Muscle of arm (tissue), 12 donors: Measurements from ENCODE around the gene TRABD. TPM values are rescaled to one million over a fixed set of nuclear protein-coding genes. Genes with fewer than 3 reads are reported as not detected.
"Not testable (repeated sequence)": the region's sequence is repeated elsewhere in the genome, so short reads cannot be mapped to it uniquely, and the experiment has no call there.

Source experiments
- DNase-seq: peaks from one replicate; pipeline ENCODE4 v3.0.0-alpha.2; 2013
- polyA plus RNA-seq, 12 donors: library from polyadenylated mRNA; unstranded; fragments of 120-200 nt; gene quantifications; one replicate each; pipeline ENCODE4 v1.2.1, GENCODE V29; 2013; ENCODE audit not compliant: insufficient read length in 12 of 12

TRABD gene
- polyA plus RNA-seq, 12 donors, result 13.4 to 21.8 (median 15.0) TPM; not detected in 1

DNA sequence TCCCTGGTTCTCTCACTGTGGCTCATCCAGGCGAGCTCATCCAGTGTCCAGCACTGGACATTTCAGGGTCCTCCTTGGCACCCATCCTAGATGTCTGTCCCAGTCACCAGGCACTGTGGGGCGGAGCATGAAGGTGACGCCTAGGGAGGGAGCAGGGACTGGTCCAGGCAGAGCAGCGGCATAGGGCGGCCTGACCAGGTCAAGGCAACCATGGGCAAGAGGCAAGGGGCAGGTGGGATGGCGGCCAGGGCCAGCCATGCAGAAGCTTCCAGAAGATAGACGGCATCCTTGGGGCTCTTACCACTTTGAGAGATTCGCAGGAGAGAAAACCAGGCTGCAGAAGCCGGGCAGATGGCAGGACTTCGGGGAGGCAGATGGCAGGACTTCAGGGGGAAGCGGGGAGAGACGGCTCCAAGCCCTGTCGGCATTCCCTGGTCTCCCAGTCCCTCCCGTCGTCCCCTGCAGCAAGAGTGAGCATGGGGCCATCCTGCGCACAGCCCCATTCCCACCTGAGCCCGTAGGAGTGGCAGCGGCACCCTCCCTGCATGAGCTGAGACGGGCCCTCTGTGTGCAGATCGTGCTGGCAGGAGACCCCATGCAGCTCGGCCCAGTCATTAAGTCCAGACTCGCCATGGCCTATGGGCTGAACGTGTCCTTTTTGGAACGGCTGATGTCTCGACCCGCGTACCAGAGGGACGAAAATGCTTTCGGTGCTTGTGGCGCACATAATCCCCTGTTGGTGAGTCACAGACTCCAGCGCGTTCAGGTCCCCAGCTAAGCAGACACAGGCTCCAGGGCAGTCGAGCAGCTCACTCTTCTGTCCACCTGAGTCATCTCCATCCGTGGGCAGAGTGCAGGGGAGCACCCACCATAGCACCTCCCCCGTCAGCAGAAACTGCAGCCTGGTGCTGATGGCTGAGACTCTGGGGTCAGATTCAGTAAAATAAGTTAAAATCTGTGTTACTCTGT is 35.3 kb upstream of the TRABD start:
- DNase-seq, result no peak

GRCh38 chr22:50151571-50152537 is 33.9 kb upstream of the TRABD start:
- no peak for DNase-seq

- DNase-seq, result no peak
Measured at GRCh38 chr22:50153056-50153755, 32.5 kb upstream of the TRABD start.

DNA sequence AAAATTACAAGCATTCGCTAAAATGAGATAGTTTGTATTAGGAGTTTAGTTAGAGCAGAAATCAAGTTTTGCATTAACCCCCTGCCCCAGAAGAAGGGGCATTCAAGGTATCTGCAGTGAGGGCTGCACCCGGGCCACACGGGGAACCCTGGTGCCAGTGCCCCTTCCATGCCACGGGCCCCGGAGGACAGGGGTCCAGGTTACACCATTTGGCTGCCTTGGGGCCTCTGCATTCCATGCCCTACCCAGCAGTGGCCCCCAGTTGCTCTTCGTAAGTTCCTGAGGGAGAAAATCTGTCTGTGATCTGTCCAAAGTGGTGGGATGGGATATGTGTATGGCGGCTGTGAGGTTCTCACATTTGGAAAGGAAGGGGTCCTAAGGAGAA is 32.0 kb upstream of the TRABD start:
- no peak for DNase-seq

DNA sequence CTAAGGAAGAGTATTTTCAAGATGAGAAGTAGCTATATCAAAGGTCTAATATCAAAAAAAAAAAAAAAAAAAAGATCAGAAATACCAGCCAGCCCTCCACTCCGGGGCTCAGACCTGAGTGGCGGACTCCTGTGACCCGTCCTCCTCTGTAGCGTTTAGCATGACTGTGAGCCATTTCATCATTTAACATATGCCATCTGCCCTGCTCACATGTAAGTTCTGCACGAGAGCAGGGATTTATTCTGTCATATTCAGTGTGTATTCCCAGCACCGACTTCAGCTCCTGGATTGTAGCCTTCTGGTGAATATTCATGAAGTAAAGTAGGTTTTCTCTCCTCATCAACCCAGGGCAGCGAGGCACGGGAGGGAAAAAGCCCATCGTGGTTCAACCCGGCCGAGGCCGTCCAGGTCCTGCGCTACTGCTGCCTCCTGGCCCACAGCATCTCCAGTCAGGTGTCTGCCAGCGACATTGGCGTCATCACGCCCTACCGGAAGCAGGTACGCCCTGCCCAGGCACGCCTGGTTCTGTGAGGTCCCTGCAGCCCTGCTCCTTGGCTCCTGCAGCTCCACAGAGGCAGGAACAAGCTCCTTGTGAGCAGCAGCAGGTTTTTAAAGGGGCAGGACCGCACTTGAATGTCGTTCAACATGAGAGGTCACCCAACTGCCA is 27.9 kb upstream of the TRABD start:
- DNase-seq, result no peak

DNA sequence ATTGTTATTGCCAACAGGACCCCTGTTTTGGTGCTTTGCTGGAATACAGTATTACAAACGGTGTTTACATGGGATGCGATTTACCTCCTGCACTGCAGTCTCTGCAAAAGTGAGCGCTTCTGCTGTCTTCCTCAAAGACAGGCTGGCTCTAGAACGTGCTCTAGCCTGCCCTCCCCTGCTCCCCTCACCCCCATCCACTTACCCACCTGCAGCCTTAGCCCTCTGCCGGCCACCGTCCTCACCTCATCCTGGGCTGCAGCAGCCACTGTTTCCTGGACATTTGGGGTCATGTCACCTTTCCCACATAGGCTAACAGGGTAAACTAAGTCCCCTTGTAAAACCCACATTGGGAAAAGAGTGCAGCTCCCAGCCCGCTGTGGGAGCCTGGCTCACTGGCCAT is 24.8 kb upstream of the TRABD start:
- DNase-seq, result no peak

DNA sequence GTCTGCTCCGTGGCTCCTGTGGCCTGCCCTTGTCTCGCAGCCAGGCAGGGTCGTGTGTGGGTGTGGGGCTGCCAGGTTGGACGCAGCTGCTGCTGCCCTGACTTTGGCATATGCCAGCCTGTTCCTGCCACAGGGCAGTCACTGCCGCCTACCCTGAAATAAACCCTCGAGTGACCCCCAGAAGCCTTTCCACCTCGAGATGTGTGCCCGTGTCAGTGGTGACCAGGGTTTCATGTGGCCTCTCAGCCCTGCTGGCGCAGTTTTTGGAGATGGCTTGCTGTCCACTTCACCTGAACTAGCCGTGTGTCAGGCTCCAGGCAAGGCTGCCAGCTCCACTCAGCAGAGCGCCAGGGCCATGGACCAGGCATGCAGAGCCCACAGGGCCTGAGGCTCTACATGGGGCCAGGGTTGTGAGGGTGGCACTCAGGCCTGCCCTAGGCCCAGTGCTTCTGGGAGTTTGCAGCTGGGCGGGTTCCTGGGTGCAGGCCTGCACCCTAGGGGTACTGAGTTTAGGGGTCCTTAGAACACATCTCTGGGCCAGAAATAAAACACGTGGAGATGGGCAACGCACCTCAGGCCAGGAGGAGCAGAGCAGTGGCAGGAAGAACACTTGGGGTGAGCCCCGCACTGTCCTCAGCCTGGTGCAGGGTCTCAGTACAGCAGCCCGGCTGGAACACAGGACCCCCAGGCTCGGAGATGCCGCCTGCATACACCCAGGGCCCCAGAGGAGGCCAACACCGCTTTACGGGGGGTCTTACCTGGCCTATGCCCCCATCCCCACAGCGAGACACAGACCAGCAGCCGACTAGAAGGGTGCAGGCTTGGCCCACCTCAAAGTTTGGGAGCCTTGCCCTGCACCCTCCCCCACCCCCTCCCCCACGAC is 24.0 kb upstream of the TRABD start:
- no peak for DNase-seq

- no peak for DNase-seq
Measured at GRCh38 chr22:50162391-50162956, 23.2 kb upstream of the TRABD start.

GRCh38 chr22:50165436-50166123 is 20.1 kb upstream of the TRABD start:
- no peak for DNase-seq

- DNase-seq, result no peak
Measured at GRCh38 chr22:50167689-50168489, 17.8 kb upstream of the TRABD start.

- DNase-seq, result not testable (repeated sequence)
Measured at GRCh38 chr22:50168490-50169180, 17.1 kb upstream of the TRABD start.

DNA sequence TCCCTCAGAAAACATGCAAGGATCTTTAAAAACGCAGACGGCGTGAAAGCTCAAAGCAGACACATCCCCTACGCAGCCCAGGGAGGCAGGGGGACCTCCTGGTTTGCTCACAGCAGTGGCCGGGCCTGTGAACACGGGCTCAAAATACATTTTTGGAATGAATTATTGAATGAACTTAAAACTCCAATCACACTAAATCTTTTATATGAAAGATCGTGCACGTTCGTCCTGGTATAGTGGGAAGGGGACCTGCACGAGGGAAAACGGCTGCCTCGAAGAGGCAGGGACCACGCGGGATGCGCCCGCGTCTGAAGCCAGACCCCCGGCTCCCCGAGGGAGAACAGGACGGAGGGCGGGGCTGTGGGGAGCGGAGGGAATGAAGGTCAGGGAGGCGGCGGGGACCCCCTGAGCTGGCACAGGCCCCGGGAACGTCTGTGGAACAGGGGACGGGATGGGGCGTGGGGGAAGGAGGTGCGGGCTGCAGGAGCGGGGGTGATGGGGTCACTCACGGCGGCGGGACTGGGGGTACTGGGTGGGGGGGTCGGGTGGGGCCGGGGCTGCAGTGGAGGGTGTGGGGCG is 16.4 kb upstream of the TRABD start:
- DNase-seq, result no peak

- DNase-seq, result no peak
Measured at GRCh38 chr22:50169774-50170341, 15.9 kb upstream of the TRABD start.

DNA sequence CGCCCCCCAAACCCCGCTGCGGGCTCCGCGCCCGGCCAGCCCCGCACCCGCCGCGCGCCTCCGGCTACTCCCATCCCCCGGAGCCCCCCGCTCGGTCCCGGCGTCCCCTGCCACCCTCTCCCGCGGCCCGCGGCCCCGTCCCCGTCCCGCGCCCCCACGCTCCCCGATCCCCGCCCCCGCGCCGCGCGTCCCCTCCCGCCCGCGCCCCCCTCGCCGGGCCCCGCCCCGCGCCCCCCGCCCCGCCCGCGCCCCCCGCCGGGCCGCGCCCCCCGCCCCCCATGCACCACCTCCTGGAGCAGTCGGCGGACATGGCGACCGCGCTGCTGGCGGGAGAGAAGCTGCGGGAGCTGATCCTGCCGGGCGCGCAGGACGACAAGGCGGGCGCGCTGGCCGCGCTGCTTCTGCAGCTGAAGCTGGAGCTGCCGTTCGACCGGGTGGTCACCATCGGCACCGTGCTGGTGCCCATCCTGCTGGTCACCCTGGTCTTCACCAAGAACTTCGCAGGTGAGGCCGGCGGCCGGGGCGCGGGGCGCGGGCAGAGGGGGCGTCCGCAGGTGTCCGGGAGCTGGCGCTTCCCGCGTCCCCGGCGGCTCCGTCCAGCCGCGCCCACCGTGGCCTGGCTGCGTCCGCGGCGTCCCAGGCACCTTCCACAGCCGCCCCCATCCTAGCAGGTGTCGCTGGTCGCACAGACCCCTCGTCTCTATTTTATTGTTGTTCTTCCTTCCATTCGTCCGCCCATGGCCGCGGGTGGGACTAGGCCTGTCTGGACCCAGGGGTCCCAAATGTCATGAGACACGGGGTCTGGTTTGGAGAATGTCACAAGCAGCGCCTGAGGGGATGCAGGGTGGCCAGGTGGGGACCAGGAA is 15.0 kb upstream of the TRABD start, which contains the start of gene PANX2:
PANX2 (plus strand) TSS at position 279 of the 866 bp plus-strand sequence; CDS start at position 279, 0 bp downstream.
- no peak for DNase-seq

DNA sequence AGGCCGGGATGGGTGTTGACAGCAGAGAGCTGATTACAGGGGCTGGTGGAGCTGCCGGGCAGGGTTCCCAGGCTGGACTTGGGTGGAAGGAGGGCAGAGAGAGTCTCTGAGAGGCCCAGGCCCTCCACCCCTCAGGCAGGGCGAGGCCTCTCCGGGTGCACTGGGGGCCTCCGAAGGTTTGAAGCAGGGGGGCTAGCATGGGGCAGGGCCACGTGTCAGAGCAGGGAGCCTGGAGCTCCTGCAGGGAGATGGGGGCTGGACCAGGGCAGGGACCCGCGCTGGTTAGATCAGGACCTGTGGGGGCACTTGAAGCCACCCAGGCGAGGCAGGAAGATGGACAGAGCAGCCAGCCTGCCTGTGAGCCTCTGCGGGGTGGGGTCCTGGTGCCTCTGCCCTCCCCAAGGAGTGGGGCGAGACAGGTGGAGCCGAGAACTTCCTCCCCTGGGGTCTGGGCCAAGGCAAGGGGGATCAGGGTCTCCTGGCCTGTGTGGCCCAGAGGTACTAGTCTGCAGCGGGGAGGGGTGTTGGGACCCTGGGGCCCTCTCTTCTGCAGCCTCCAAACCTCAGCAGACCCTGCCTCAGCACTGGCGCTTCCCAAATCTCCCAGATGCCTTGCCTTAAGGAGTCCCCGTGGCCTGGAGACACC is 14.3 kb upstream of the TRABD start:
- no peak for DNase-seq
